Liver (tissue), 9 donors: Measurements from ENCODE around the gene TAF4. TPM values are rescaled to one million over a fixed set of nuclear protein-coding genes. Genes with fewer than 3 reads are reported as not detected.

ENCODE experiments used
- DNase-seq: peaks from one replicate; pipeline ENCODE4 v3.0.0-alpha.2; 2017; ENCODE audit warnings: low spot score
- H3K27ac ChIP-seq, 2 donors: one replicate each; pipeline ENCODE4 v1.7.0; 2013; ENCODE audit warnings: inconsistent platforms in 2 of 2, low read length in 2 of 2, control low read depth in 1 of 2, low read depth in 1 of 2, mild to moderate bottlenecking in 1 of 2
- H3K27me3 ChIP-seq, 4 donors: one replicate each; pipeline versions ENCODE4 v1.6.1 to v1.7.0; 2013; ENCODE audit warnings: low read length in 3 of 4, inconsistent platforms in 1 of 4, mild to moderate bottlenecking in 1 of 4, moderate library complexity in 1 of 4; ENCODE audit not compliant: control insufficient read depth in 4 of 4, insufficient read depth in 4 of 4
- H3K36me3 ChIP-seq, 4 donors: one replicate each; pipeline versions ENCODE4 v1.6.1 to v1.7.0; 2013; ENCODE audit warnings: low read length in 3 of 4, mild to moderate bottlenecking in 3 of 4, low read depth in 1 of 4, moderate library complexity in 1 of 4; ENCODE audit not compliant: control insufficient read depth in 4 of 4, insufficient read depth in 3 of 4
- H3K4me1 ChIP-seq, 4 donors: one replicate each; pipeline versions ENCODE4 v1.6.1 to v1.7.0; 2013; ENCODE audit warnings: low read length in 3 of 4, mild to moderate bottlenecking in 3 of 4, moderate library complexity in 1 of 4; ENCODE audit not compliant: control insufficient read depth in 4 of 4, insufficient read depth in 4 of 4
- H3K4me3 ChIP-seq, 3 donors: one replicate each; pipeline versions ENCODE4 v1.6.1 to v1.7.0; 2013; ENCODE audit warnings: low read length in 3 of 3, control low read depth in 1 of 3, low read depth in 1 of 3, mild to moderate bottlenecking in 1 of 3
- H3K9ac ChIP-seq, 2 donors: one replicate each; pipeline ENCODE4 v1.7.0; 2013; ENCODE audit warnings: low read length in 2 of 2, mild to moderate bottlenecking in 2 of 2, moderate library complexity in 2 of 2, control low read depth in 1 of 2, low read depth in 1 of 2
- H3K9me3 ChIP-seq, 4 donors: one replicate each; pipeline versions ENCODE4 v1.6.1 to v1.7.0; 2013; ENCODE audit warnings: low read length in 3 of 4; ENCODE audit not compliant: control insufficient read depth in 4 of 4
- ATF3 ChIP-seq: IDR thresholded peaks from 2 replicates; pipeline ENCODE4 v1.6.1; 2016; ENCODE audit warnings: antibody characterized with exemption
- CTCF ChIP-seq: fragments of 150-350 bp; IDR thresholded peaks from 2 replicates; pipeline ENCODE4 v1.5.1; 2017; ENCODE audit warnings: improper control_type of control experiment, low read depth, low read length; ENCODE audit not compliant: missing input control
- FOXA1 ChIP-seq: IDR thresholded peaks from 2 replicates; pipeline ENCODE4 v1.6.1; 2016; ENCODE audit warnings: antibody characterized with exemption
- FOXA2 ChIP-seq: IDR thresholded peaks from 2 replicates; pipeline ENCODE4 v1.6.1; 2016; ENCODE audit warnings: antibody characterized with exemption
- GABPA ChIP-seq, 2 donors: IDR thresholded peaks in 1 of 2; conservative IDR thresholded peaks in 1 of 2; 2 replicates each; pipeline ENCODE4 v1.6.1; 2016; ENCODE audit warnings: antibody characterized with exemption in 2 of 2, mild to moderate bottlenecking in 1 of 2, moderate library complexity in 1 of 2
- HNF4A ChIP-seq, 2 donors: conservative IDR thresholded peaks; 2 replicates each; pipeline ENCODE4 v1.6.1; 2016; ENCODE audit warnings: antibody characterized with exemption in 2 of 2, mild to moderate bottlenecking in 2 of 2
- MAX ChIP-seq: IDR thresholded peaks from 2 replicates; pipeline ENCODE4 v1.6.1; 2016; ENCODE audit warnings: antibody characterized with exemption
- RAD21 ChIP-seq, 2 donors: IDR thresholded peaks; 2 replicates each; pipeline ENCODE4 v1.6.1; 2016; ENCODE audit warnings: antibody characterized with exemption in 2 of 2, mild to moderate bottlenecking in 2 of 2
- TAF1 ChIP-seq: conservative IDR thresholded peaks from 2 replicates; pipeline ENCODE4 v1.6.1; 2016; ENCODE audit warnings: antibody characterized with exemption, mild to moderate bottlenecking
- YY1 ChIP-seq: IDR thresholded peaks from 2 replicates; pipeline ENCODE4 v1.6.1; 2016; ENCODE audit warnings: antibody characterized with exemption, mild to moderate bottlenecking
- ZBTB33 ChIP-seq: IDR thresholded peaks from 2 replicates; pipeline ENCODE4 v1.6.1; 2016; ENCODE audit warnings: antibody characterized with exemption
- WGBS: extraction: QIAGEN DNeasy Blood & Tissue Kit; methylation state at CpG from one replicate; pipeline ENCODE4 v1.1.7; 2013; 5-methylcytosine and 5-hydroxymethylcytosine counted together
- polyA plus RNA-seq, 2 donors: library from polyadenylated mRNA; stranded (reverse) in 1 of 2; unstranded in 1 of 2; fragments of 200-250 nt in 1 of 2; fragments of >200 nt in 1 of 2; fragmentation: Nextera tagmentation in 1 of 2; extraction: Ambion mirVana in 1 of 2; gene quantifications; one replicate each; pipeline versions ENCODE4 v1.2.1 to v1.2.3, GENCODE V29; 2013 to 2015
- total RNA-seq, 2 donors: library from RNA; depleted of rRNA; stranded (reverse); fragments of >200 nt; gene quantifications; one replicate each; pipeline ENCODE4 v1.2.3, GENCODE V29; 2014
- TF ChIP-seq, protein P1 (sequence below): IDR thresholded peaks from 2 replicates; pipeline ENCODE4 v1.6.1; 2016; ENCODE audit warnings: antibody characterized with exemption, mild to moderate bottlenecking
- donor health status: healthy.
- donor health status: healthy.
- donor health status: healthy.
- donor health status: healthy.
- donor health status: healthy.

Gene TAF4
- total and polyA plus RNA-seq, 4 donors: 2.0 to 11.8 (median 5.6) TPM

DNA sequence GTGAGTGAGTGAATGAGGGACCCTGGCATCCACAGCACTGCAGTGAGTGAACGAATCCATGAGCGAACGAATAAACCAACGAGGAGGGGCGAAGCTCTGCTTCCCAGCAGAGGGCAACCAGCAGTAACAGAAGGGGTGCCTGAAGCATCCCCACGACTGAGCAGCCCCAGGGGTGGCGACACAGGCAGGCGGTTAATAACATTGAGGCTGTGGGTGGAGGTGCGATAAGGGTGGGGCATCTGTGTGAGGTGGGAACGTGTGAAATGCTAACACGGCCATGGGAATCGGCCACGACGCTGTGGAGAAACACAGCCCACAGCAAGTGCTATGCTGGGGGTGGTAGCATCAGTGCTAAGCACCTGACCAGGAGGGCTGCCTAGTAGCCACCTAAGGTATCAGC, 75.9 kb downstream of the TAF4 start:
- no peaks in the 10 kb centered on the region for H3K27me3 ChIP-seq
- 91% methylated on average over 14 of the region's 14 CpGs for WGBS
- DNase-seq: no peak
- H3K36me3 ChIP-seq: peaks cover 7 to 62% (median 36%) of the 10 kb centered on the region in 4 donors
- no peak overlapping the region for H3K9ac ChIP-seq
- H3K4me3 ChIP-seq: no peak overlapping the region
- no peaks in the 10 kb centered on the region for H3K4me1 ChIP-seq
- H3K9me3 ChIP-seq: peaks cover 2 to 6% (median 4%) of the 10 kb centered on the region in 4 donors
- no peak overlapping the region for H3K27ac ChIP-seq
- TF ChIP-seq ATF3: no peak
- TF ChIP-seq MAX: no peak
- TF ChIP-seq ZBTB33: no peak
- TF ChIP-seq, protein P1, sequence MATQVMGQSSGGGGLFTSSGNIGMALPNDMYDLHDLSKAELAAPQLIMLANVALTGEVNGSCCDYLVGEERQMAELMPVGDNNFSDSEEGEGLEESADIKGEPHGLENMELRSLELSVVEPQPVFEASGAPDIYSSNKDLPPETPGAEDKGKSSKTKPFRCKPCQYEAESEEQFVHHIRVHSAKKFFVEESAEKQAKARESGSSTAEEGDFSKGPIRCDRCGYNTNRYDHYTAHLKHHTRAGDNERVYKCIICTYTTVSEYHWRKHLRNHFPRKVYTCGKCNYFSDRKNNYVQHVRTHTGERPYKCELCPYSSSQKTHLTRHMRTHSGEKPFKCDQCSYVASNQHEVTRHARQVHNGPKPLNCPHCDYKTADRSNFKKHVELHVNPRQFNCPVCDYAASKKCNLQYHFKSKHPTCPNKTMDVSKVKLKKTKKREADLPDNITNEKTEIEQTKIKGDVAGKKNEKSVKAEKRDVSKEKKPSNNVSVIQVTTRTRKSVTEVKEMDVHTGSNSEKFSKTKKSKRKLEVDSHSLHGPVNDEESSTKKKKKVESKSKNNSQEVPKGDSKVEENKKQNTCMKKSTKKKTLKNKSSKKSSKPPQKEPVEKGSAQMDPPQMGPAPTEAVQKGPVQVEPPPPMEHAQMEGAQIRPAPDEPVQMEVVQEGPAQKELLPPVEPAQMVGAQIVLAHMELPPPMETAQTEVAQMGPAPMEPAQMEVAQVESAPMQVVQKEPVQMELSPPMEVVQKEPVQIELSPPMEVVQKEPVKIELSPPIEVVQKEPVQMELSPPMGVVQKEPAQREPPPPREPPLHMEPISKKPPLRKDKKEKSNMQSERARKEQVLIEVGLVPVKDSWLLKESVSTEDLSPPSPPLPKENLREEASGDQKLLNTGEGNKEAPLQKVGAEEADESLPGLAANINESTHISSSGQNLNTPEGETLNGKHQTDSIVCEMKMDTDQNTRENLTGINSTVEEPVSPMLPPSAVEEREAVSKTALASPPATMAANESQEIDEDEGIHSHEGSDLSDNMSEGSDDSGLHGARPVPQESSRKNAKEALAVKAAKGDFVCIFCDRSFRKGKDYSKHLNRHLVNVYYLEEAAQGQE: no peak
- TF ChIP-seq FOXA2: no peak
- no peak for TF ChIP-seq FOXA1
- TF ChIP-seq RAD21 (IDR thresholded peaks at IDR 0.05): no peak

DNA sequence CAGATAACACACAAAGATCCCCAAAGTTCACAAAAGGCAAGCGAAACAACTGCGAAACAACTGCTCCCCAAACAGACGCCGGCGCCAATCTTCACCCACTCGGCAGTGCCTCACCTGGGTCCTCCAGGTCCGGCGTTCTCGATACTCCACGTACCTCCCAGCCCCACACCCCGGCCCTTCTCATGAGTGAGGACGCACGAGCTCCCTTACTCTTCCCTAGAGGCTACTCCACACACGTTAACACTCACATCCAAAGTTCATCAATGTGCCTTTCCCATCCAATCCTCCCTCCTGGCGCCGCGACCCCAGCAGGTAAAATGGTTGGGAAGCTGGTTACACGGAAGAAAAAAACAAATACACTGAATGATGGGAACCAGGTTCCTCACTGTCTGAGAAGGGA, 77.0 kb downstream of the TAF4 start:
- Histone ChIP-seq H3K27me3 (no peaks in the 10 kb centered on the region), H3K4me3 (no peak overlapping the region), H3K36me3 (peaks cover 1 to 55% (median 28%) of the 10 kb centered on the region in 4 donors), H3K9me3 (peaks cover 2 to 6% (median 4%) of the 10 kb centered on the region in 4 donors), H3K4me1 (no peaks in the 10 kb centered on the region), H3K27ac (no peak overlapping the region), H3K9ac (no peak overlapping the region)
- TF ChIP-seq HNF4A (conservative IDR thresholded peaks at IDR 0.05): no peak
- TF ChIP-seq MAX: no peak
- no peak for TF ChIP-seq GABPA (IDR thresholded peaks at IDR 0.05 in 1 of 2, conservative IDR thresholded peaks at IDR 0.05 in 1 of 2)
- no peak for TF ChIP-seq CTCF
- no peak for TF ChIP-seq YY1
- no peak for TF ChIP-seq TAF1
- TF ChIP-seq, protein P1: no peak
- no peak for DNase-seq
- 97% methylated on average over 18 of the region's 18 CpGs for WGBS
